OCI-LY7 (cell line): ENCODE results near the gene PREP. TPM values are rescaled to one million over a fixed set of nuclear protein-coding genes. Genes with fewer than 3 reads are reported as not detected.

Experiments used
- BruUV-seq: library from RNA; stranded (reverse); fragments of 400-500 nt; replicated peaks from 2 replicates; lab custom pipeline; 2021; lab: Mats Ljungman, UMichigan
- CTCF ChIA-PET: fragments of 300-600 bp; sonication (Branson Sonifier 250); formaldehyde crosslinking; loops from one replicate; lab custom pipeline; 2022; ENCODE audit warnings: antibody characterized with exemption; ENCODE audit not compliant: unreplicated experiment; lab: Charles Lee
- POLR2A ChIA-PET: fragments of 300-600 bp; sonication (Branson Sonifier 250); formaldehyde crosslinking; loops from one replicate; lab custom pipeline; 2022; ENCODE audit warnings: antibody characterized with exemption; lab: Charles Lee
- DNase-seq: peaks from one replicate; pipeline ENCODE4 v3.0.0-alpha.2; 2015; ENCODE audit warnings: low spot score
- H2AFZ ChIP-seq: fragments of 200-600 bp; sonication (generic), shearing (Covaris generic); 2 replicates; pipeline ENCODE4 v1.6.1; 2014; ENCODE audit warnings: mild to moderate bottlenecking, antibody characterized with exemption, low read length, moderate library complexity
- H3K27ac ChIP-seq: fragments of 200-600 bp; sonication (generic); 2 replicates; pipeline ENCODE4 v1.5.1; 2014; ENCODE audit warnings: mixed run types, low read depth, mild to moderate bottlenecking, moderate library complexity, low read length, inconsistent platforms; ENCODE audit not compliant: poor library complexity, severe bottlenecking
- H3K36me3 ChIP-seq: fragments of 200-600 bp; sonication (generic); 2 replicates; pipeline ENCODE4 v1.6.1; 2014; ENCODE audit warnings: mild to moderate bottlenecking, antibody characterized with exemption, low read length, moderate library complexity, mixed read lengths; ENCODE audit not compliant: insufficient read depth
- H3K4me1 ChIP-seq: fragments of 200-600 bp; sonication (generic); 2 replicates; pipeline ENCODE4 v1.5.1; 2014; ENCODE audit warnings: mild to moderate bottlenecking, low read length; ENCODE audit not compliant: insufficient read depth, poor library complexity, severe bottlenecking
- H3K4me2 ChIP-seq: fragments of 200-600 bp; sonication (generic); 2 replicates; pipeline ENCODE4 v1.6.1; 2014; ENCODE audit warnings: mild to moderate bottlenecking, low read length
- H3K4me3 ChIP-seq: fragments of 200-600 bp; sonication (generic); 2 replicates; pipeline ENCODE4 v1.5.1; 2014; ENCODE audit warnings: mild to moderate bottlenecking, low read depth, low read length; ENCODE audit not compliant: poor library complexity, severe bottlenecking
- H3K79me2 ChIP-seq: fragments of 200-600 bp; sonication (generic); 2 replicates; pipeline ENCODE4 v1.6.1; 2016; ENCODE audit warnings: low read depth, mild to moderate bottlenecking, low read length, moderate library complexity, mixed read lengths; ENCODE audit not compliant: insufficient read depth
- H3K9me2 ChIP-seq: fragments of 200-600 bp; sonication (generic); 2 replicates; pipeline ENCODE4 v1.6.1; 2016; ENCODE audit warnings: mild to moderate bottlenecking, low read length, mixed read lengths; ENCODE audit not compliant: insufficient read depth
- H3K9me3 ChIP-seq: fragments of 200-600 bp; sonication (generic); 2 replicates; pipeline ENCODE4 v1.6.1; 2014; ENCODE audit warnings: mild to moderate bottlenecking, mixed run types, low read length, mixed read lengths
- H4K20me1 ChIP-seq: fragments of 200-600 bp; sonication (generic); 2 replicates; pipeline ENCODE4 v1.6.1; 2014; ENCODE audit warnings: mild to moderate bottlenecking, antibody characterized with exemption, low read length, moderate library complexity, mixed read lengths; ENCODE audit not compliant: insufficient read depth
- CTCF ChIP-seq: fragments of 200-600 bp; sonication (generic); conservative IDR thresholded peaks from 2 replicates; pipeline ENCODE4 v1.5.1; 2014; ENCODE audit warnings: mild to moderate bottlenecking, antibody characterized with exemption, low read length, moderate library complexity, mixed read lengths
- EZH2phosphoT487 ChIP-seq: fragments of 200-600 bp; sonication (generic); IDR thresholded peaks from 2 replicates; pipeline ENCODE4 v1.6.1; 2018; ENCODE audit warnings: low read depth, borderline replicate concordance, mild to moderate bottlenecking, mixed run types, antibody characterized with exemption, low read length, moderate library complexity, mixed read lengths
- intact Hi-C: fragments of 100-400 bp; cut with micrococcal nuclease; formaldehyde crosslinking; loops from one replicate; pipeline ENCODE4 v1.10.0; 2022; ENCODE audit not compliant: unreplicated experiment
- total RNA-seq, 2 experiments: library from RNA; depleted of rRNA in 1 of 2; stranded (reverse); fragments of >200 nt in 1 of 2; shearing (Covaris generic) in 1 of 2; gene quantifications; 2 replicates each; pipeline ENCODE4 v1.2.3, GENCODE V29; 2014 to 2022

PREP gene
- total RNA-seq, 2 experiments from 2014 or later, result 10.4 to 27.0 TPM

- Histone ChIP-seq H3K9me3 (no peaks in the 10 kb centered on the region), H4K20me1 (no peaks in the 10 kb centered on the region), H3K4me3 (no peak overlapping the region), H2AFZ (no peak overlapping the region), H3K4me1 (no peaks in the 10 kb centered on the region), H3K27ac (no peak overlapping the region), H3K9me2 (no peaks in the 10 kb centered on the region), H3K4me2 (no peak overlapping the region), H3K79me2 (no peaks in the 10 kb centered on the region), H3K36me3 (no peaks in the 10 kb centered on the region)
- TF ChIP-seq EZH2phosphoT487 (no peak), CTCF (no peak)
- POLR2A ChIA-PET, result interaction anchor here (1.8 kb wide), 1 partner anchor 17 kb away, joined by 5 read pairs; no protein-coding TSS in a partner anchor
- no peak for DNase-seq
- CTCF ChIA-PET, result no interaction called here
- intact Hi-C loops, result no loop called here
- BruUV-seq, result no TSS peak
Observed at GRCh38 chr6:105301756-105302616, 100.9 kb downstream of the PREP start.

- Histone ChIP-seq H3K4me3 (no peak overlapping the region), H3K9me2 (no peaks in the 10 kb centered on the region), H3K4me1 (no peaks in the 10 kb centered on the region), H2AFZ (no peak overlapping the region), H4K20me1 (no peaks in the 10 kb centered on the region), H3K27ac (no peak overlapping the region), H3K4me2 (no peak overlapping the region), H3K9me3 (no peaks in the 10 kb centered on the region), H3K36me3 (no peaks in the 10 kb centered on the region), H3K79me2 (no peaks in the 10 kb centered on the region)
- ChIA-PET CTCF (no interaction called here), POLR2A (interaction anchor here (1.8 kb wide), 1 partner anchor 16 kb away, joined by 5 read pairs; no protein-coding TSS in a partner anchor)
- DNase-seq, result no peak
- intact Hi-C loops, result no loop called here
- BruUV-seq, result no TSS peak
- TF ChIP-seq CTCF (no peak), EZH2phosphoT487 (no peak)
Observed at GRCh38 chr6:105301072-105301503, 101.8 kb downstream of the PREP start.

- POLR2A ChIA-PET, result interaction anchor here (0.6 to 1.8 kb wide), 2 partner anchors 15 to 77 kb away, joined by 3 to 5 read pairs; no protein-coding TSS in a partner anchor
- no peaks in the 10 kb centered on the region for H3K4me1 ChIP-seq
- no peaks in the 10 kb centered on the region for H3K79me2 ChIP-seq
- no peak overlapping the region for H3K4me3 ChIP-seq
- H3K36me3 ChIP-seq, result no peaks in the 10 kb centered on the region
- no peak overlapping the region for H2AFZ ChIP-seq
- no peaks in the 10 kb centered on the region for H3K9me2 ChIP-seq
- no peaks in the 10 kb centered on the region for H3K9me3 ChIP-seq
- CTCF ChIA-PET, result no interaction called here
- no TSS peak for BruUV-seq
- no peak overlapping the region for H3K4me2 ChIP-seq
- intact Hi-C loops, result no loop called here
- H4K20me1 ChIP-seq, result no peaks in the 10 kb centered on the region
- no peak for DNase-seq
- H3K27ac ChIP-seq, result no peak overlapping the region
- TF ChIP-seq EZH2phosphoT487, result no peak
Observed at GRCh38 chr6:105300090-105300489, 102.8 kb downstream of the PREP start.
